Tibial nerve (tissue), 4 donors: Measurements from ENCODE around the gene RNF145.

Experiments used
- EP300 ChIP-seq, 2 donors: sonication (generic); formaldehyde crosslinking; IDR thresholded peaks; one replicate each; pipeline ENCODE4 v1.6.1; 2017; ENCODE audit warnings: antibody characterized with exemption in 2 of 2, mild to moderate bottlenecking in 1 of 2
- POLR2A ChIP-seq, 2 donors: fragments of 450-650 bp; IDR thresholded peaks; one replicate each; pipeline ENCODE4 v1.6.1; 2017; ENCODE audit warnings: antibody characterized with exemption in 2 of 2, mild to moderate bottlenecking in 2 of 2, moderate library complexity in 2 of 2
- TF ChIP-seq, protein P1 (sequence below), 5 experiments: fragments of 200-600 bp in 3 of 5; fragments of 450-650 bp in 2 of 5; sonication (generic) in 3 of 5; IDR thresholded peaks; one replicate each; pipeline ENCODE4 v1.5.1; 2016 to 2019; ENCODE audit warnings: antibody characterized with exemption in 5 of 5, mild to moderate bottlenecking in 3 of 5, moderate library complexity in 2 of 5

DNA sequence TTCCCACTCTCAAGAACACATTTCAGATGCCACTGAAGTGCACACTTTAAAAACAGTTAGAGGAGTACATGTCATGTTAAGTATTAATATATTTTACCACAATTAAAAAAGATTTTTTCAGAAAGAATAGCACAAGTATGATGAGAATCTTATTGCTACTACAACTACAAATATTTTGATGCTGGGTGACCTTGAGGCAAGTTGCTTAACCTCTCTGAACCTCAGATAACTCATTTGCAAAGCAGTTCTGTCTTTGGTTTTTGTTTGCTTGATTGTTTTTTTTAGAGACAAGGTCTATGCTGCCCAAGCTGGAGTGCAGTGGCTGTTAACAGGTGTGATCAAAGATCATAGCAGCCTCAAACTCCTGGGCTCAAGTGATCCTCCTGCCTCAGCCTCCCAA is 95.9 kb downstream of the RNF145 start:
- TF ChIP-seq, protein P1, sequence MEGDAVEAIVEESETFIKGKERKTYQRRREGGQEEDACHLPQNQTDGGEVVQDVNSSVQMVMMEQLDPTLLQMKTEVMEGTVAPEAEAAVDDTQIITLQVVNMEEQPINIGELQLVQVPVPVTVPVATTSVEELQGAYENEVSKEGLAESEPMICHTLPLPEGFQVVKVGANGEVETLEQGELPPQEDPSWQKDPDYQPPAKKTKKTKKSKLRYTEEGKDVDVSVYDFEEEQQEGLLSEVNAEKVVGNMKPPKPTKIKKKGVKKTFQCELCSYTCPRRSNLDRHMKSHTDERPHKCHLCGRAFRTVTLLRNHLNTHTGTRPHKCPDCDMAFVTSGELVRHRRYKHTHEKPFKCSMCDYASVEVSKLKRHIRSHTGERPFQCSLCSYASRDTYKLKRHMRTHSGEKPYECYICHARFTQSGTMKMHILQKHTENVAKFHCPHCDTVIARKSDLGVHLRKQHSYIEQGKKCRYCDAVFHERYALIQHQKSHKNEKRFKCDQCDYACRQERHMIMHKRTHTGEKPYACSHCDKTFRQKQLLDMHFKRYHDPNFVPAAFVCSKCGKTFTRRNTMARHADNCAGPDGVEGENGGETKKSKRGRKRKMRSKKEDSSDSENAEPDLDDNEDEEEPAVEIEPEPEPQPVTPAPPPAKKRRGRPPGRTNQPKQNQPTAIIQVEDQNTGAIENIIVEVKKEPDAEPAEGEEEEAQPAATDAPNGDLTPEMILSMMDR (IDR thresholded peaks at IDR 0.05): no peak
- no peak for TF ChIP-seq EP300 (IDR thresholded peaks at IDR 0.05)
- no peak for TF ChIP-seq POLR2A (IDR thresholded peaks at IDR 0.05)
